SU-DHL-6 (cell line): ENCODE data around the gene ABCD1.

ENCODE experiments used
- EZH2phosphoT487 ChIP-seq: fragments of 200-600 bp; sonication (generic), shearing (Covaris generic); conservative IDR thresholded peaks from 2 replicates; pipeline ENCODE4 v1.6.1; 2018; ENCODE audit warnings: mild to moderate bottlenecking, antibody characterized with exemption, low read length, moderate library complexity, mixed read lengths
- TF ChIP-seq, protein P1 (sequence below): fragments of 200-600 bp; sonication (generic); IDR thresholded peaks from one replicate; pipeline ENCODE4 v1.5.1; 2017; ENCODE audit warnings: antibody characterized with exemption, mild to moderate bottlenecking, low read length, moderate library complexity; ENCODE audit not compliant: insufficient read depth, poor library complexity, severe bottlenecking

DNA sequence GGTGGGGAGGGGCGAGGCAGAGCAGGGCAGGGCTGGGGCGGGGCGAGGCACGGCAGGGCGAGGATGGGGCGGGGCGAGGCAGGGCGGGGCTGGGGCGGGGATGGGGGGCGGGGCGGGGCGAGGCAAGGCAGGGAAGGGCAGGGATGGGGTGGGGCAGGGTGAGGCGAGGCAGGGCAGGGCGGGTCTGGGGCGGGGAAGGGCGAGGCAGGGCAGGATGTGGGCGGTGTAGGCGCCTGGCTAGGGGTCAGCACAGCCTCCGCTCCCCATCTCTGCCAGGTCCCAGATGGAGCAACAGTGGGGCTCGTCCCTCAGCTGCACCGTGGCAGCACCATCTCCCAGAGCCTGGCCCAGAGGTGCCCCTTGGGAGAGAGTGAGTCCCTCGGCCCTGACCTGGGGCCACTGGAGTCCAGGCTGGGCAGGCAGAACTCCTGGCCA lies 52.0 kb downstream of the ABCD1 start:
- no peak for TF ChIP-seq EZH2phosphoT487
- TF ChIP-seq, protein P1, sequence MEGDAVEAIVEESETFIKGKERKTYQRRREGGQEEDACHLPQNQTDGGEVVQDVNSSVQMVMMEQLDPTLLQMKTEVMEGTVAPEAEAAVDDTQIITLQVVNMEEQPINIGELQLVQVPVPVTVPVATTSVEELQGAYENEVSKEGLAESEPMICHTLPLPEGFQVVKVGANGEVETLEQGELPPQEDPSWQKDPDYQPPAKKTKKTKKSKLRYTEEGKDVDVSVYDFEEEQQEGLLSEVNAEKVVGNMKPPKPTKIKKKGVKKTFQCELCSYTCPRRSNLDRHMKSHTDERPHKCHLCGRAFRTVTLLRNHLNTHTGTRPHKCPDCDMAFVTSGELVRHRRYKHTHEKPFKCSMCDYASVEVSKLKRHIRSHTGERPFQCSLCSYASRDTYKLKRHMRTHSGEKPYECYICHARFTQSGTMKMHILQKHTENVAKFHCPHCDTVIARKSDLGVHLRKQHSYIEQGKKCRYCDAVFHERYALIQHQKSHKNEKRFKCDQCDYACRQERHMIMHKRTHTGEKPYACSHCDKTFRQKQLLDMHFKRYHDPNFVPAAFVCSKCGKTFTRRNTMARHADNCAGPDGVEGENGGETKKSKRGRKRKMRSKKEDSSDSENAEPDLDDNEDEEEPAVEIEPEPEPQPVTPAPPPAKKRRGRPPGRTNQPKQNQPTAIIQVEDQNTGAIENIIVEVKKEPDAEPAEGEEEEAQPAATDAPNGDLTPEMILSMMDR = no peak
